ENCODE measurements around the gene IL18RAP.

- TF ChIP-seq CTCF (IDR thresholded peaks at IDR 0.05) (no peak), POLR2A (IDR thresholded peaks at IDR 0.05) (no peak), EP300 (IDR thresholded peaks at IDR 0.05) (no peak)
These were observed 2.6 kb downstream of the IL18RAP start for GRCh38 chr2:102425441-102426132.

Measured in tibial nerve (tissue), 4 donors.